ENCODE measurements around the gene DLG5. TPM values are rescaled to one million over a fixed set of nuclear protein-coding genes. Genes with fewer than 3 reads are reported as not detected.

Gene DLG5
- total and polyA plus RNA-seq, 9 of the 15 experiments (the other 6 are each of a cell fraction or from before 2014, with no cell fraction given): 1.4 to 26.8 (median 11.2) TPM

- TF ChIP-seq MEF2D (tag; conservative IDR thresholded peaks at IDR 0.05; ENCODE audit: low read depth) (peak; percentile 100), RNF219 (CRISPR knock-in tag; IDR thresholded peaks at IDR 0.05) (no peak), TCFL5 (CRISPR knock-in tag; conservative IDR thresholded peaks at IDR 0.05) (no peak), IRF9 (tag; IDR thresholded peaks at IDR 0.05) (no peak), STAT5A (IDR thresholded peaks at IDR 0.05; ENCODE audit: borderline replicate concordance, low read length) (no peak; the same call in 1 of the 2 replicates), MTA2 (IDR thresholded peaks at IDR 0.05; ENCODE audit: low read depth) (no peak), GATAD2A (IDR thresholded peaks at IDR 0.05) (peak; percentile 78; the same call in 1 of the 2 replicates), RFX7 (CRISPR knock-in tag; IDR thresholded peaks at IDR 0.05) (peak; percentile 68; the same call in 1 of the 2 replicates), ZNF668 (CRISPR knock-in tag; IDR thresholded peaks at IDR 0.05) (peak; percentile 77; the same call in 1 of the 2 replicates), IFI16 (CRISPR knock-in tag; IDR thresholded peaks at IDR 0.05) (no peak), SREBF2 (CRISPR knock-in tag; IDR thresholded peaks at IDR 0.05) (no peak), YY1 (IDR thresholded peaks at IDR 0.05; ENCODE audit: borderline replicate concordance in 1 of 3, control insufficient read depth in 1 of 3, extremely low read depth in 1 of 3, insufficient read depth in 3 of 3, insufficient read length in 1 of 3, insufficient replicate concordance in 2 of 3, low read depth in 1 of 3, low read length in 2 of 3) (peak in 1 of 3 experiments; percentile 78), MAFK (IDR thresholded peaks at IDR 0.05; ENCODE audit: low read length) (no peak; the same call in 1 of the 2 replicates), ZBTB9 (CRISPR knock-in tag; IDR thresholded peaks at IDR 0.05) (peak; percentile 75; the same call in 1 of the 2 replicates), POLR3A (IDR thresholded peaks at IDR 0.05; ENCODE audit: borderline replicate concordance, extremely low read depth, insufficient read depth, insufficient read length) (no peak), PYGO2 (tag; IDR thresholded peaks at IDR 0.05) (peak; percentile 73), ZBED1 (IDR thresholded peaks at IDR 0.05) (no peak), RAD21 (CRISPR knock-in tag; conservative IDR thresholded peaks at IDR 0.05 in 1 of 2, IDR thresholded peaks at IDR 0.05 in 1 of 2) (peak; percentile 17 to 32; a peak in 3 of 4 replicates), USF1 (CRISPR knock-in tag; IDR thresholded peaks at IDR 0.05) (peak; percentile 29; the same call in 1 of the 2 replicates), LCOR (CRISPR knock-in tag; IDR thresholded peaks at IDR 0.05) (no peak), GATA2 (CRISPR knock-in tag; IDR thresholded peaks at IDR 0.05) (peak; percentile 86), NUFIP1 (IDR thresholded peaks at IDR 0.05; ENCODE audit: partially characterized antibody) (peak; percentile 37)
These were observed 44.6 kb upstream of the DLG5 start (continued) for GRCh38 chr10:77970869-77971803.
